GM12873 (cell line): ENCODE measurements around the gene CSNK1D.

Source experiments
- TF ChIP-seq, protein P1 (sequence below): IDR thresholded peaks from 2 replicates; pipeline ENCODE4 v1.5.1; 2012; ENCODE audit warnings: low read depth, mild to moderate bottlenecking, moderate library complexity, low read length, control low read depth; ENCODE audit not compliant: insufficient read depth; ENCODE audit errors: missing control alignments

Gene CSNK1D

DNA sequence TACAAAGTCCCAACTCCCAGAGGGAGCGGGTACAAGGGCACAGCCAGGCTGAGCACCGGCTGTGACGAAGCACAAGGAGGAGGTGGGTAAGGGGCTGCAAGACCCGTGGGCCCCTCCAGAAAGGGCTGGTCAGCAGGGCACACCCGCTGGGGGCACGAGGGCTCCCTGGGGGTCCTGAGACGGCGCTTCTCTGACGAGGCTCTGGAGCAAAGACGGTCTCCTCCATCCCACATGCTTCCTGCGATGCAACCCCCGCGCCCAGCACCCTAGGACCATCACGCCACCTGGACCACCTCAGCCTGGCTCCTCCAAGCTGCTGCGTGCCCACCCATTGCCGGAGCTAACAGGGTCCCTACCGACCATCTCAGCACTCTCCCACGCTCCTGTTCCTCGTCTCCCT is 69.6 kb downstream of the CSNK1D start:
- TF ChIP-seq, protein P1, sequence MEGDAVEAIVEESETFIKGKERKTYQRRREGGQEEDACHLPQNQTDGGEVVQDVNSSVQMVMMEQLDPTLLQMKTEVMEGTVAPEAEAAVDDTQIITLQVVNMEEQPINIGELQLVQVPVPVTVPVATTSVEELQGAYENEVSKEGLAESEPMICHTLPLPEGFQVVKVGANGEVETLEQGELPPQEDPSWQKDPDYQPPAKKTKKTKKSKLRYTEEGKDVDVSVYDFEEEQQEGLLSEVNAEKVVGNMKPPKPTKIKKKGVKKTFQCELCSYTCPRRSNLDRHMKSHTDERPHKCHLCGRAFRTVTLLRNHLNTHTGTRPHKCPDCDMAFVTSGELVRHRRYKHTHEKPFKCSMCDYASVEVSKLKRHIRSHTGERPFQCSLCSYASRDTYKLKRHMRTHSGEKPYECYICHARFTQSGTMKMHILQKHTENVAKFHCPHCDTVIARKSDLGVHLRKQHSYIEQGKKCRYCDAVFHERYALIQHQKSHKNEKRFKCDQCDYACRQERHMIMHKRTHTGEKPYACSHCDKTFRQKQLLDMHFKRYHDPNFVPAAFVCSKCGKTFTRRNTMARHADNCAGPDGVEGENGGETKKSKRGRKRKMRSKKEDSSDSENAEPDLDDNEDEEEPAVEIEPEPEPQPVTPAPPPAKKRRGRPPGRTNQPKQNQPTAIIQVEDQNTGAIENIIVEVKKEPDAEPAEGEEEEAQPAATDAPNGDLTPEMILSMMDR: no peak

DNA sequence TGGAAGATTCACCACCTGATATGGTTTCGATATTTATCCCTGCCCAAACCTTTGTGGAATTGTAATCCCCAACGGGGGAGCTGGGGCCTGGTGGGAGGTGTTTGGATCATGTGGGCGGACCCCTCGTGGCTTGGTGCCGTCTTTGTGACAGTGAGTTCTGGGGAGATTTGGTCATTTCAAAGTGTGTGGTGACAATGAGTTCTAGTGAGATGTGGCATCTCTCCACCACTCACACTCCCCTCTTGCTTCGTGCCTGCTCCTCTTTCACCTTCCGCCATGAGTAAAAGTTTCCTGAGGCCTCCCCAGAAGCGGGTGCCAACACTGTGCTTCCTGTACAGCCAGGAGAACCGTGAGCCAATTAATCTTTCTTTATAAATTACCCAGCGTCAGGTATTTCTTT is 70.5 kb downstream of the CSNK1D start:
- TF ChIP-seq, protein P1: no peak

DNA sequence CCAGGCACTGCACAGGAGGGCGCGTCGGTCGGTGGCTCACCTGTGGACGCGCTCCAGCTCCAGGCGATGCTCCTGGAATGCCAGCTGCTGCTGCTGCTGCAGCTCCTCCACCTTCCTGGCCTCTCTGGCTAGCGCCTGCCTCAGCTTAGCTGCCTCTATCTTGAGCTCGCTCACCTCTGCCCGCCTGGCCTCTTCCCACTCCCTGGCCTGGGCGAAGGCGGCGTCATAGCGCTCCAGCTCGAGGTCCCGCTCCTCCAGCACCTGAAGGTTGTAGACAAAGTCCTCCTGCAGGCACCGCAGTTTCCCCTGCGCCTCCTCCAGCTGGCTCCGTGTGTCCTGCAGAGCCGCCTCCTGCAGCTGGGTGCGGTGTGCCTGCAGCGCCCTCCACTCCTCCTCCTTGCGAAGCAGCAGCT is 72.0 kb downstream of the CSNK1D start:
- TF ChIP-seq, protein P1: no peak

DNA sequence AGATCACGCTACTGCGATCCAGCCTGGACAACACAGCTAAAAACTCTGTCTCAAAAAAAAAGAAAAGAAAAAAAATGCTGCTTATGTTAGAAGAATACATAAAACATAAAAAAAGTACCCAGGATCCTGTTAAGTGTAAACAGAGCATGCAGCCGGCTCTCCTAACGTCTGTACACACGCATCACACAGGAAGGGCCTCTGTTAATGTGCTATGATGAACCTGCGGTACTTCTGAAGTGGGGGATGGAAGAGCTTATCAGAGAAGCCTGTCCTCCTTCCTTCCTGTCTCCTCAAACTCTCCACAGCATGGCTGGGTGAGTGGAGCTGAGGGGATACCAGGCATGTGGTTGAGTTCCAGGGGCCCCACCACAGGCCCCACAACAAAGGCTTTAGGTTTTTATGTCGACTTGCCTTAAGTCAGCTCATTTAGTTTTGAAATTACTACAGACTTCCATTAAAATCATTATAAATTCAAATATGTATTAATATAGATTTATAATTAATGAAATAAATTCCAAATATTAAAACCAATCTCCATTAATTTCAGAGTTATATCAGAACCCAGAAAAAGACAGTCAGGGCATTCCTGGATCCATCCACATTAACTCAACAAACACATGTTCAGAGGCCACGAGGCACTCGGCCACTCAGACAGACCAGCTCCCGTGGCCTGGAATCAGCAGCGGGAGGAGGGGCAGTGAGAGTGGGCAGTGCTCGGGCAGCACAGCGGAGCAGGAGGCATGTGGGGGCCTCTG is 72.6 kb downstream of the CSNK1D start:
- TF ChIP-seq, protein P1: no peak

DNA sequence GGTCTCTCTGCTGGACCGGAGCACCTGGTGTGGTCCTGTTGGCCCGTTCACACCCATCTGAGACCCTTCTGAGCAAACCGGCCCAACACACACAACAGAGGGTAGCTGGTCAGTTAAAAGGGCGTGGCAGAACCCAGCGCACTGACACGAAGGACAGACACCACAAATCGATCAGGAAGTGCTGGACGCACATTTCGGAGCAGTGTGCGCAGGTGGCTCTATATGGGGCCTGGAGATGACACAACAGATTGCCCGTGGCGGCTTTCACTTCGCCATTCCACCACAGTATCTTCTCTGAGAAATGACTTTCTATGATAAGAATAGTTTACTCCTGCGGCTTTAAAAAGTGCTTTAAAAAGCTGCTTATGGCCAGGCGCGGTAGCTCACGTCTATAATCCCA is 73.4 kb downstream of the CSNK1D start:
- TF ChIP-seq, protein P1: no peak

DNA sequence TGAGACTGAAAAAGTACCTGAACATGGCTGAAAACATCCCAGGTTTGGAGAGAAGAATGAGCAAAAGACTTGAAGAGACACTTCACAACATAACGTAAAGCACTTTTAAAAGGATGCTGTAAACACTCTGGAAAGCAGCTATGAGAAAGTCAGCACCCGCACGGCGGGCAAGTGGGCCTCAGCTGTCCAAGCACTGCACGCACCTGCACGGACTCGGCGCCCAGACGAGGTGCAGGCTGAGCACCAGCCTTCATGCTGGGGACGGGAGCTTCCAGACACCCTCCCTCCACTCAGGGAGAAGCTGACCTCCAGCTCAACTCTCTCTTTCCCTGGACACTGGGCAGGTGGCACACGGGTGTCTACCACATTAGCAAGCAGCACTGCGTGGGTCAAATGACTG is 74.0 kb downstream of the CSNK1D start:
- TF ChIP-seq, protein P1: no peak

DNA sequence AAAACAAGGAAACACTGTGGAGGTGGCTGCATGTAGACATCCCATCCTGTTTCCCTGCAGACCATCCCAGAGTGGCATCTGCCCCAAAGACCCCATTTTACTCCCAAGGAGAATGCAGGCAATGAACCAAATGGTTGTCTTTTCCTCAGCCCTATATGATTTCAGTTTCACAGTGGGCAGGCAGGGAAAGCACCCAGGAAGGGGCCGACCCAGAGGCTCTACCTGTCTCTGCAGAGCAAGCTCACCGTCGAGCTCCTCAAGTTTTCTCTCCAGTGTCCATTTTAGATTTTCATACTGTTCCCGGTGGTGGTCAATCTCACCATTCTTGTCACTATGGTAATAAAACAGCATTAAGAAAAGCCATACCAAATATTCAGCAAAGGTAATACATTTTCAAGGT is 75.4 kb downstream of the CSNK1D start:
- TF ChIP-seq, protein P1: no peak
